ENCODE data around the gene CACHD1. TPM values are rescaled to one million over a fixed set of nuclear protein-coding genes. Genes with fewer than 3 reads are reported as not detected.

Gene CACHD1
- total RNA-seq, 1 experiment from 2014 or later = 16.6 TPM

- POLR2A ChIA-PET = no interaction called here
- Mint-ChIP-seq H3K27ac (ENCODE audit: unreplicated experiment) (no peak overlapping the region), H3K27me3 (ENCODE audit: insufficient read depth, unreplicated experiment) (no peaks in the 10 kb centered on the region), H3K36me3 (ENCODE audit: insufficient read depth, unreplicated experiment) (no peaks in the 10 kb centered on the region), H3K4me3 (ENCODE audit: unreplicated experiment) (no peak overlapping the region), H3K9me3 (ENCODE audit: unreplicated experiment) (no peaks in the 10 kb centered on the region), H3K4me1 (ENCODE audit: low read depth, unreplicated experiment) (peaks cover 19% of the 10 kb centered on the region)
- H3K4me1 ChIP-seq = peaks cover 10% of the 10 kb centered on the region; the same call in 1 of the 2 replicates
- CTCF ChIA-PET = no interaction called here
- no peak for DNase-seq
- TF ChIP-seq CTCF (IDR thresholded peaks at IDR 0.05; ENCODE audit: insufficient read depth in 1 of 2, low read depth in 1 of 2, low read length in 1 of 2, severe bottlenecking in 1 of 2, unreplicated experiment in 1 of 2) = no peak
- no TSS peak for BruUV-seq (replicated peaks)
- no peaks in the 10 kb centered on the region for H3K36me3 ChIP-seq (ENCODE audit: control insufficient read depth, insufficient read depth, low read length)
- H3K9me3 ChIP-seq = no peaks in the 10 kb centered on the region
- H3K4me3 ChIP-seq (ENCODE audit: low read depth, low read length) = no peak overlapping the region
- no peaks in the 10 kb centered on the region for H3K27me3 ChIP-seq (replicated peaks; ENCODE audit: control insufficient read depth, insufficient read depth, low read length)
- intact Hi-C loops (cut with micrococcal nuclease; ENCODE audit: unreplicated experiment) = no loop called here
These were observed 14.7 kb downstream of the CACHD1 start for GRCh38 chr1:64484651-64485050.

- Mint-ChIP-seq H3K9me3 (ENCODE audit: unreplicated experiment) (no peaks in the 10 kb centered on the region), H3K27me3 (ENCODE audit: insufficient read depth, unreplicated experiment) (no peaks in the 10 kb centered on the region), H3K27ac (ENCODE audit: unreplicated experiment) (no peak overlapping the region), H3K4me1 (ENCODE audit: low read depth, unreplicated experiment) (peaks cover 19% of the 10 kb centered on the region), H3K4me3 (ENCODE audit: unreplicated experiment) (no peak overlapping the region), H3K36me3 (ENCODE audit: insufficient read depth, unreplicated experiment) (no peaks in the 10 kb centered on the region)
- intact Hi-C loops (cut with micrococcal nuclease; ENCODE audit: unreplicated experiment) = loop anchor here (2.0 kb wide), 1 partner anchor 217 kb away; no protein-coding TSS in a partner anchor
- ChIA-PET POLR2A (no interaction called here), CTCF (interaction anchor here (0.6 kb wide), 1 partner anchor 111 kb away, joined by 4 read pairs; no protein-coding TSS in a partner anchor)
- Histone ChIP-seq H3K4me3 (ENCODE audit: low read depth, low read length) (no peak overlapping the region), H3K4me1 (peaks cover 13% of the 10 kb centered on the region; the same call in 1 of the 2 replicates), H3K27me3 (replicated peaks; ENCODE audit: control insufficient read depth, insufficient read depth, low read length) (no peaks in the 10 kb centered on the region), H3K36me3 (ENCODE audit: control insufficient read depth, insufficient read depth, low read length) (no peaks in the 10 kb centered on the region), H3K9me3 (no peaks in the 10 kb centered on the region)
- no peak for DNase-seq
- no TSS peak for BruUV-seq (replicated peaks)
- no peak for TF ChIP-seq CTCF (IDR thresholded peaks at IDR 0.05; ENCODE audit: insufficient read depth in 1 of 2, low read depth in 1 of 2, low read length in 1 of 2, severe bottlenecking in 1 of 2, unreplicated experiment in 1 of 2)
These were observed 16.3 kb downstream of the CACHD1 start for GRCh38 chr1:64486193-64486592.

- Histone ChIP-seq H3K4me1 (peaks cover 13% of the 10 kb centered on the region; the same call in 1 of the 2 replicates), H3K36me3 (ENCODE audit: control insufficient read depth, insufficient read depth, low read length) (no peaks in the 10 kb centered on the region), H3K27me3 (replicated peaks; ENCODE audit: control insufficient read depth, insufficient read depth, low read length) (no peaks in the 10 kb centered on the region), H3K4me3 (ENCODE audit: low read depth, low read length) (no peak overlapping the region), H3K9me3 (no peaks in the 10 kb centered on the region)
- Mint-ChIP-seq H3K27me3 (ENCODE audit: insufficient read depth, unreplicated experiment) (no peaks in the 10 kb centered on the region), H3K4me3 (ENCODE audit: unreplicated experiment) (no peak overlapping the region), H3K36me3 (ENCODE audit: insufficient read depth, unreplicated experiment) (no peaks in the 10 kb centered on the region), H3K9me3 (ENCODE audit: unreplicated experiment) (no peaks in the 10 kb centered on the region), H3K4me1 (ENCODE audit: low read depth, unreplicated experiment) (peaks cover 19% of the 10 kb centered on the region), H3K27ac (ENCODE audit: unreplicated experiment) (no peak overlapping the region)
- TF ChIP-seq CTCF (IDR thresholded peaks at IDR 0.05; ENCODE audit: insufficient read depth in 1 of 2, low read depth in 1 of 2, low read length in 1 of 2, severe bottlenecking in 1 of 2, unreplicated experiment in 1 of 2) = no peak
- CTCF ChIA-PET = interaction anchor here (1.0 kb wide), 1 partner anchor 219 kb away, joined by 3 read pairs; no protein-coding TSS in a partner anchor
- no peak for DNase-seq
- BruUV-seq (replicated peaks) = no TSS peak
- POLR2A ChIA-PET = no interaction called here
- intact Hi-C loops (cut with micrococcal nuclease; ENCODE audit: unreplicated experiment) = loop anchor here (2.0 kb wide), 1 partner anchor 218 kb away; no protein-coding TSS in a partner anchor
These were observed 17.1 kb downstream of the CACHD1 start for GRCh38 chr1:64487061-64487460.
